ENCODE measurements around the gene CCDC188. TPM values are rescaled to one million over a fixed set of nuclear protein-coding genes. Genes with fewer than 3 reads are reported as not detected.

The CCDC188 gene
- total RNA-seq, 1 experiment from 2014 or later, result not detected

- no peak overlapping the region for H2AK5ac ChIP-seq (ENCODE audit: insufficient read length, low read length)
- H3T11ph ChIP-seq (ENCODE audit: low read length), result no peak overlapping the region
- H3K27me3 Mint-ChIP-seq (ENCODE audit: low read depth), result no peaks in the 10 kb centered on the region
Observed at GRCh38 chr22:20183823-20184222, 33.0 kb upstream of the CCDC188 start.

More at GRCh38 chr22:20183823-20184222, 33.0 kb upstream of the CCDC188 start:
- Histone ChIP-seq H4K20me1 (ENCODE audit: control insufficient read depth, insufficient read depth, insufficient read length) (peaks cover 3% of the 10 kb centered on the region), H3K9me3 (ENCODE audit: control insufficient read depth, low read depth, low read length) (no peaks in the 10 kb centered on the region), H2AFZ (ENCODE audit: low read length) (no peak overlapping the region), H4K5ac (ENCODE audit: insufficient read length, low read depth, low read length) (no peak overlapping the region), H3K79me1 (ENCODE audit: insufficient read depth, low read depth, low read length, poor library complexity, severe bottlenecking) (no peaks in the 10 kb centered on the region), H3K4me1 (ENCODE audit: insufficient read depth, low read length) (no peaks in the 10 kb centered on the region), H3K79me2 (ENCODE audit: insufficient read depth, low read length) (no peaks in the 10 kb centered on the region), H4K91ac (ENCODE audit: insufficient read length, low read depth, low read length) (no peak overlapping the region), H3K14ac (ENCODE audit: insufficient read depth, low read length) (no peak overlapping the region), H3K9ac (ENCODE audit: extremely low read depth, insufficient read length, low read length) (no peak overlapping the region), H3K23me2 (ENCODE audit: insufficient read length, low read depth, low read length, poor library complexity, severe bottlenecking) (no peaks in the 10 kb centered on the region), H2BK15ac (ENCODE audit: low read depth, low read length) (no peak overlapping the region), H2BK12ac (ENCODE audit: insufficient read length, low read depth, low read length) (no peak overlapping the region), H2BK120ac (ENCODE audit: low read depth, low read length, poor library complexity, severe bottlenecking) (no peak overlapping the region), H2BK20ac (ENCODE audit: low read depth, low read length, poor library complexity, severe bottlenecking) (no peak overlapping the region), H4K8ac (replicated peaks; ENCODE audit: insufficient read length, low read depth, low read length) (no peak overlapping the region), H3K27ac (ENCODE audit: insufficient read length, low read depth, low read length) (no peak overlapping the region), H3K27me3 (ENCODE audit: insufficient read depth, low read length) (no peaks in the 10 kb centered on the region), H3K56ac (ENCODE audit: insufficient read length, low read depth, low read length) (no peak overlapping the region), H3K4ac (ENCODE audit: low read depth, low read length) (no peak overlapping the region), H2BK5ac (ENCODE audit: insufficient read length, low read length) (no peak overlapping the region), H3K23ac (ENCODE audit: insufficient read length, low read depth, low read length) (no peak overlapping the region), H3K18ac (ENCODE audit: insufficient read length, low read depth, low read length) (no peak overlapping the region), H3K4me2 (ENCODE audit: insufficient read depth, insufficient read length, low read length) (no peak overlapping the region)
- H3K27ac Mint-ChIP-seq, result no peak overlapping the region
- WGBS (ENCODE audit: extremely low coverage, insufficient read length, low lambda C conversion rate), result no CpG with 5 or more reads among the region's 6 CpGs
- no peak for DNase-seq
- no peaks in the 10 kb centered on the region for H3K36me3 Mint-ChIP-seq (ENCODE audit: insufficient read depth in 1 of 3, low read depth in 3 of 3)
- H3K9me3 Mint-ChIP-seq, result no peaks in the 10 kb centered on the region
- H3K4me3 Mint-ChIP-seq, result no peak overlapping the region; a peak in 1 of 5 replicates
- no peak for TF ChIP-seq CTCF (conservative IDR thresholded peaks at IDR 0.05)
- H3K4me1 Mint-ChIP-seq, result peaks cover 5 to 12% of the 10 kb centered on the region in 2 experiments

All from H9 (cell line).